ENCODE results near the gene CASP6. TPM values are rescaled to one million over a fixed set of nuclear protein-coding genes. Genes with fewer than 3 reads are reported as not detected.

Gene CASP6
- total and polyA plus RNA-seq, 2 donors (not counting 1 experiment from before 2014, with no cell fraction given): 7.7 to 11.6 TPM

DNA sequence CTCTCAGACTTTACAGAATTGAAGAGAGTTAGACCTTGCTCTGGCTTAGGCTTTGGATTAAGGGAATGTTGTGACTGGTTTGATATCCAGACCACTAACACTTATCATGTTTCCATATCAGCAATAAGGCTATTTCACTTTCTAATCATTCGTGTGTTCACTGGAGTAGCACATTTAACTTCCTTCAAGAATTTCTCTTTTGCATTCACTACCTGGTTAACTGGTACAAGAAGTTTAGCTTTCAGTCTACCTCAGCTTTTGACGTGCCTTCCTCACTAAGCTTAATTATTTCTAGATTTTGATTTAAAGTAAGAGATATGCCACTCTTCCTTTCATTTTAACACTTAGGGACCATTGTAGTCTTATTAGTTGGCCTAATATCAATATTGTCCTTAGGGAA, 62.6 kb downstream of the CASP6 start:
- H3K79me2 ChIP-seq (ENCODE audit: control insufficient read depth, insufficient read depth, low read length): peaks cover 66% of the 10 kb centered on the region

More for the DNA sequence above, 62.6 kb downstream of the CASP6 start:
- Mint-ChIP-seq H3K9me3 (ENCODE audit: insufficient read depth) (peaks cover 6% of the 10 kb centered on the region), H3K27ac (peak overlapping the region; percentile 75), H3K4me1 (peaks cover 32% of the 10 kb centered on the region), H3K4me3 (peak overlapping the region; percentile 27), H3K27me3 (no peaks in the 10 kb centered on the region)
- Histone ChIP-seq H3K9me3 (ENCODE audit: control extremely low read depth in 1 of 3, control insufficient read depth in 2 of 3, insufficient read depth in 1 of 3, low read length in 2 of 3) (peaks cover 0 to 9% (median 1%) of the 10 kb centered on the region in 3 donors), H3K36me3 (replicated peaks in 1 of 2; ENCODE audit: control extremely low read depth in 1 of 2, control insufficient read depth in 1 of 2, extremely low read depth in 1 of 2, insufficient read depth in 2 of 2, low read length in 1 of 2) (peaks cover 2 to 6% of the 10 kb centered on the region in 2 experiments), H4K20me1 (ENCODE audit: control insufficient read depth, insufficient read depth, low read length, poor library complexity, severe bottlenecking) (peaks cover 44% of the 10 kb centered on the region), H2AFZ (ENCODE audit: insufficient read depth, low read depth, low read length, poor library complexity, severe bottlenecking) (no peak overlapping the region), H3K4me3 (ENCODE audit: control extremely low read depth in 1 of 5, extremely low read depth in 1 of 5, insufficient read depth in 1 of 5, low read depth in 2 of 5, low read length in 4 of 5) (peak overlapping the region in 1 of 5 experiments; percentile 12), H3K27ac (ENCODE audit: low read length in 2 of 2) (peak overlapping the region in 1 of 2 donors; percentile 67), H3K4me2 (replicated peaks; ENCODE audit: low read depth, low read length, poor library complexity, severe bottlenecking) (peak overlapping the region; percentile 58), H3K27me3 (replicated peaks in 1 of 4; ENCODE audit: control extremely low read depth in 1 of 4, control insufficient read depth in 3 of 4, insufficient read depth in 4 of 4, low read length in 3 of 4) (no peaks in the 10 kb centered on the region), H3K9ac (ENCODE audit: low read length) (peak overlapping the region; percentile 19), H3K4me1 (ENCODE audit: control insufficient read depth in 2 of 2, insufficient read depth in 2 of 2, low read length in 2 of 2) (peaks cover 11 to 13% of the 10 kb centered on the region in 2 donors)
- DNase-seq (peak; percentile 13), ATAC-seq (ENCODE audit: low read depth) (peak; percentile 14)
- ChIA-PET CTCF (no interaction called here), POLR2A (no interaction called here)
- intact Hi-C loops (cut with micrococcal nuclease): no loop called here
- TF ChIP-seq CTCF (IDR thresholded peaks at IDR 0.05): no peak
- TF ChIP-seq EZH2 (IDR thresholded peaks at IDR 0.05; ENCODE audit: borderline replicate concordance, insufficient read depth, low read depth, low read length, poor library complexity, severe bottlenecking): no peak
- no CpG with 5 or more reads among the region's 2 CpGs for WGBS (ENCODE audit: insufficient coverage)

Small RNA genes within 50 kb of the gene (small RNA-seq; reads per million reads assigned to genes)
- not detected for gene HIGD1AP14 (ENCODE audit: insufficient read length, low read depth, low replicate concordance)

Other genes starting within 250 kb of the CASP6 start
- 52.4 and 59.3 TPM in 2 replicates for gene MCUB, start 143.2 kb downstream of the CASP6 start, total RNA-seq
- gene MCUB, start 143.2 kb downstream of the CASP6 start, polyA plus RNA-seq: 114 and 206 TPM in 2 replicates
- gene PLA2G12A, start 26.6 kb upstream of the CASP6 start, total RNA-seq: 7.9 and 8.5 TPM in 2 replicates
- 4.9 and 5.6 TPM in 2 replicates for gene PLA2G12A, start 26.6 kb upstream of the CASP6 start, polyA plus RNA-seq
- gene CFI, start 98.6 kb upstream of the CASP6 start, total RNA-seq: not detected in 2 replicates
- gene CFI, start 98.6 kb upstream of the CASP6 start, polyA plus RNA-seq: not detected in 2 replicates
- gene GAR1, start 112.3 kb upstream of the CASP6 start, total RNA-seq: 10.0 and 11.0 TPM in 2 replicates
- 4.5 and 7.8 TPM in 2 replicates for gene GAR1, start 112.3 kb upstream of the CASP6 start, polyA plus RNA-seq
- 0.64 TPM in 1 of 2 replicates, not detected in the other for gene RRH, start 124.5 kb upstream of the CASP6 start, total RNA-seq
- gene RRH, start 124.5 kb upstream of the CASP6 start, polyA plus RNA-seq: 0.12 and 0.28 TPM in 2 replicates
- 0.32 TPM in 2 replicates for gene LRIT3, start 144.7 kb upstream of the CASP6 start, total RNA-seq
- gene LRIT3, start 144.7 kb upstream of the CASP6 start, polyA plus RNA-seq: 0.13 and 0.21 TPM in 2 replicates
- gene EGF, start 209.4 kb upstream of the CASP6 start, total RNA-seq: not detected in 2 replicates
- not detected in 2 replicates for gene EGF, start 209.4 kb upstream of the CASP6 start, polyA plus RNA-seq